Esophagus muscularis mucosa (tissue), 4 donors: ENCODE results near the gene ATP8B2.

Experiments
- EP300 ChIP-seq: sonication (generic); formaldehyde crosslinking; IDR thresholded peaks from one replicate; pipeline ENCODE4 v1.6.1; 2017; ENCODE audit warnings: antibody characterized with exemption
- POLR2A ChIP-seq: fragments of 450-650 bp; IDR thresholded peaks from one replicate; pipeline ENCODE4 v1.6.1; 2017; ENCODE audit warnings: antibody characterized with exemption, moderate library complexity, mild to moderate bottlenecking, low read depth
- TF ChIP-seq, protein P1 (sequence below), 3 experiments: fragments of 200-600 bp in 2 of 3; fragments of 450-650 bp in 1 of 3; sonication (generic) in 2 of 3; IDR thresholded peaks; one replicate each; pipeline ENCODE4 v1.5.1; 2017 to 2019; ENCODE audit warnings: antibody characterized with exemption in 3 of 3, mild to moderate bottlenecking in 2 of 3, moderate library complexity in 1 of 3

DNA sequence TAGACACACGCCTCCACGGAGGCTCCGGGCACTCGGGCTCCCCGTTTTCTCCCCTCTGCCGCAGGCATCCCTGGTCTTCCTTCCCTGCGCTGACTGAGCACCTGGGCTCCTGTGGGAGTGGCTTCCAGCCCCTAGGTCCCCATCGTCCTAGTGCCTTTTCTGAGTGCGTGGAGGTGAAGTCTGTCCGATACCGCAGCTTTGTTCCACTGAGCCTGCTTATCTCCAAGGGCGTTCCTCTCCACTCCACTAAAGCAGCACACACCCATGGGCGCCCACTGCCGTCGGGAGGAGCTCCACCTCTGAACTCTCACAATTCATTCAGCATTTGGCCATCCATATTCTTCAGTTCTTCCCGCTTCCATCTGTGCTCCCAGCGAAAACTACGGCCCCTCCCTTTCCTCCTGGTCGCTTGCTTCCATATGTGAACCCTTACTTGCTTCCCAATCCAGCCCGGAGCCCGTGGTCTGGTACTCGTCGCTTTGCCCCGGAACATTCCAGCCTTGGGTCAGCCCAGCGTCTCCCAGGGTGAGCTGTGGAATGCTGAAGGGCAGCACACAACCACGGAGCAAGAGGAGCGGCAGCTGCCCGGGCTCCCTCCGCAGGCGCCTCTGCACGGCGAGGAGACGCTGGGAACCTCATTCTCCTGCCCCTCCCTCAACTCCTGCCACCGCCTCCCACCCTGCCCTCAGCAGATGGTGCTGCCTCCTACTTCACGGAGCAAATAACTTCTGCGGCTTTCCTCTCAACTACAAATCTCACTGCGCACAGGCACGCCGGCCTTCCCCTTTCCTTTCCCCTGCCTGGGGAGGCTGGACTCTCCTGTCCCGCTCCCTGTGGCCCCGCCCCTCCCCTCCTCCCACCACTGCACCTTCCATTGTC lies 27.5 kb downstream of the ATP8B2 start:
- TF ChIP-seq POLR2A = no peak
- TF ChIP-seq, protein P1, sequence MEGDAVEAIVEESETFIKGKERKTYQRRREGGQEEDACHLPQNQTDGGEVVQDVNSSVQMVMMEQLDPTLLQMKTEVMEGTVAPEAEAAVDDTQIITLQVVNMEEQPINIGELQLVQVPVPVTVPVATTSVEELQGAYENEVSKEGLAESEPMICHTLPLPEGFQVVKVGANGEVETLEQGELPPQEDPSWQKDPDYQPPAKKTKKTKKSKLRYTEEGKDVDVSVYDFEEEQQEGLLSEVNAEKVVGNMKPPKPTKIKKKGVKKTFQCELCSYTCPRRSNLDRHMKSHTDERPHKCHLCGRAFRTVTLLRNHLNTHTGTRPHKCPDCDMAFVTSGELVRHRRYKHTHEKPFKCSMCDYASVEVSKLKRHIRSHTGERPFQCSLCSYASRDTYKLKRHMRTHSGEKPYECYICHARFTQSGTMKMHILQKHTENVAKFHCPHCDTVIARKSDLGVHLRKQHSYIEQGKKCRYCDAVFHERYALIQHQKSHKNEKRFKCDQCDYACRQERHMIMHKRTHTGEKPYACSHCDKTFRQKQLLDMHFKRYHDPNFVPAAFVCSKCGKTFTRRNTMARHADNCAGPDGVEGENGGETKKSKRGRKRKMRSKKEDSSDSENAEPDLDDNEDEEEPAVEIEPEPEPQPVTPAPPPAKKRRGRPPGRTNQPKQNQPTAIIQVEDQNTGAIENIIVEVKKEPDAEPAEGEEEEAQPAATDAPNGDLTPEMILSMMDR (IDR thresholded peaks at IDR 0.05) = peak in 1 of 3 experiments; percentile 2
- TF ChIP-seq EP300 = no peak
